ENCODE results near the gene PTPRJ.

DNA sequence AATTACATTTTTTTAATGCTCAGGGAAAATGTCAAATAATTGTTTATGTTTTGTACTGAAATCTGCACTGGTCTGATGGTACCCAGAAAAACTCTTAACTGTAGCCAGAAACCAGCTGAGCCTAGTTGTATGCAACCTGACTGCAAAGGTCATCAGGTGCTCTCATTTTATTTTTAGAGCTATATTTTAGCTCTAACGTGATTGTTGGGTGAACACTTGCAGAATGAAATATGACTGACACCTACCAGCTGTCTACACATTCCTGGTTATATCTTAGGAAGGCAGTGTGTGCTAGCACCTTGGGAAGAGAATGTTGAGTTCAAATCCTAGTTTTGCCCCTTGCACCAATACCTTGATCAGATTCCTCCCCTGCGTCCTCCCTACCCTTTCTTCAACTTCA is 23.6 kb downstream of the PTPRJ start:
- TF ChIP-seq POLR2A (IDR thresholded peaks at IDR 0.05; ENCODE audit: insufficient read depth in 1 of 2, low read depth in 2 of 2, low read length in 2 of 2), result no peak
- TF ChIP-seq, protein P1, sequence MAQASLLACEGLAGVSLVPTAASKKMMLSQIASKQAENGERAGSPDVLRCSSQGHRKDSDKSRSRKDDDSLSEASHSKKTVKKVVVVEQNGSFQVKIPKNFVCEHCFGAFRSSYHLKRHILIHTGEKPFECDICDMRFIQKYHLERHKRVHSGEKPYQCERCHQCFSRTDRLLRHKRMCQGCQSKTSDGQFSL (CRISPR knock-in tag; IDR thresholded peaks at IDR 0.05), result no peak
- TF ChIP-seq, protein P2, sequence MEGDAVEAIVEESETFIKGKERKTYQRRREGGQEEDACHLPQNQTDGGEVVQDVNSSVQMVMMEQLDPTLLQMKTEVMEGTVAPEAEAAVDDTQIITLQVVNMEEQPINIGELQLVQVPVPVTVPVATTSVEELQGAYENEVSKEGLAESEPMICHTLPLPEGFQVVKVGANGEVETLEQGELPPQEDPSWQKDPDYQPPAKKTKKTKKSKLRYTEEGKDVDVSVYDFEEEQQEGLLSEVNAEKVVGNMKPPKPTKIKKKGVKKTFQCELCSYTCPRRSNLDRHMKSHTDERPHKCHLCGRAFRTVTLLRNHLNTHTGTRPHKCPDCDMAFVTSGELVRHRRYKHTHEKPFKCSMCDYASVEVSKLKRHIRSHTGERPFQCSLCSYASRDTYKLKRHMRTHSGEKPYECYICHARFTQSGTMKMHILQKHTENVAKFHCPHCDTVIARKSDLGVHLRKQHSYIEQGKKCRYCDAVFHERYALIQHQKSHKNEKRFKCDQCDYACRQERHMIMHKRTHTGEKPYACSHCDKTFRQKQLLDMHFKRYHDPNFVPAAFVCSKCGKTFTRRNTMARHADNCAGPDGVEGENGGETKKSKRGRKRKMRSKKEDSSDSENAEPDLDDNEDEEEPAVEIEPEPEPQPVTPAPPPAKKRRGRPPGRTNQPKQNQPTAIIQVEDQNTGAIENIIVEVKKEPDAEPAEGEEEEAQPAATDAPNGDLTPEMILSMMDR (CRISPR knock-in tag; IDR thresholded peaks at IDR 0.05), result no peak
